ENCODE results near the gene BEND6.

DNA sequence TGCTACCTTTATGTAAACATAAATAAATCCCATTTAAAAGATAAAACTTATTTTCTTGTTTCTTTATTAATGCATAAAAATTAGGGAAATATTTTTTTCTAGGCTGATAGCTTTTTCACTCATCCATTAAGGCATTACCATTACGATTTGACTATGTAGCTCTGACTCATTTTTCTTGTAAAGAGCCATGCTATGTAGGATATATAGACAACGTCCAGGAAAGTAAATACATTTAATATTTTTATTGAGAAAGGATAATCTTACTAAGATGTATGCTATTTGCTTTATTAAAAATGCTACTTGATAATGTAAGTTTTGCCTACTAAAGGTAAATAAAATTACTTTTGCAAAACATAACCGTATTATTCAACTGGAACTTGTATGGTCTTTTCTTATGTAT is 72.4 kb downstream of the BEND6 start:
- TF ChIP-seq, protein P1, sequence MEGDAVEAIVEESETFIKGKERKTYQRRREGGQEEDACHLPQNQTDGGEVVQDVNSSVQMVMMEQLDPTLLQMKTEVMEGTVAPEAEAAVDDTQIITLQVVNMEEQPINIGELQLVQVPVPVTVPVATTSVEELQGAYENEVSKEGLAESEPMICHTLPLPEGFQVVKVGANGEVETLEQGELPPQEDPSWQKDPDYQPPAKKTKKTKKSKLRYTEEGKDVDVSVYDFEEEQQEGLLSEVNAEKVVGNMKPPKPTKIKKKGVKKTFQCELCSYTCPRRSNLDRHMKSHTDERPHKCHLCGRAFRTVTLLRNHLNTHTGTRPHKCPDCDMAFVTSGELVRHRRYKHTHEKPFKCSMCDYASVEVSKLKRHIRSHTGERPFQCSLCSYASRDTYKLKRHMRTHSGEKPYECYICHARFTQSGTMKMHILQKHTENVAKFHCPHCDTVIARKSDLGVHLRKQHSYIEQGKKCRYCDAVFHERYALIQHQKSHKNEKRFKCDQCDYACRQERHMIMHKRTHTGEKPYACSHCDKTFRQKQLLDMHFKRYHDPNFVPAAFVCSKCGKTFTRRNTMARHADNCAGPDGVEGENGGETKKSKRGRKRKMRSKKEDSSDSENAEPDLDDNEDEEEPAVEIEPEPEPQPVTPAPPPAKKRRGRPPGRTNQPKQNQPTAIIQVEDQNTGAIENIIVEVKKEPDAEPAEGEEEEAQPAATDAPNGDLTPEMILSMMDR (IDR thresholded peaks at IDR 0.05): no peak
- TF ChIP-seq POLR2A (IDR thresholded peaks at IDR 0.05): no peak
